A549 (cell line): ENCODE results near the gene PLEKHA6. TPM values are rescaled to one million over a fixed set of nuclear protein-coding genes. Genes with fewer than 3 reads are reported as not detected.

ENCODE experiments used
- ATAC-seq, 2 experiments: fragments of 200-7000 bp in 1 of 2; fragments of >200 bp in 1 of 2; cut with Nextera tagmentation in 1 of 2; cut with Tn5 transposase in 1 of 2; 3 replicates each; pipeline versions ENCODE4 v1.8.0 to v1.9.1; 2018 to 2020; ENCODE audit warnings: mild to moderate bottlenecking in 1 of 2, moderate library complexity in 1 of 2
- CTCF ChIA-PET: fragments of 300-600 bp; sonication (Branson Sonifier 250); formaldehyde crosslinking; extraction: SDS; loops from one replicate; lab custom pipeline; 2021; ENCODE audit warnings: antibody characterized with exemption, inconsistent platforms; lab: Yijun Ruan, JAX
- POLR2A ChIA-PET: fragments of 350-600 bp; formaldehyde crosslinking; extraction: SDS; loops from one replicate; lab custom pipeline; 2021; ENCODE audit warnings: antibody characterized with exemption, inconsistent platforms; lab: Yijun Ruan, JAX
- DNase-seq, 2 experiments: peaks; one replicate each; pipeline versions ENCODE4 v3.0.0 to v3.0.0-alpha.2; 2011 to 2016; ENCODE audit warnings: low read depth in 1 of 2, low spot score in 1 of 2
- FAIRE-seq: peaks from 2 replicates; lab custom pipeline; 2011; peaks lifted over from hg19 to GRCh38; lab: Jason Lieb, UNC
- H3K27ac ChIP-seq, 2 experiments: fragments of >200 bp; sonication (Bioruptor Twin); formaldehyde crosslinking; 3 replicates each; pipeline ENCODE4 v1.5.1; 2016 to 2017
- H3K4me1 ChIP-seq: fragments of >200 bp; sonication (Bioruptor Twin); formaldehyde crosslinking; 3 replicates; pipeline ENCODE4 v1.6.1; 2016
- H3K4me2 ChIP-seq: fragments of >200 bp; sonication (Bioruptor Twin); formaldehyde crosslinking; 3 replicates; pipeline ENCODE4 v1.6.1; 2016
- H3K4me3 ChIP-seq: fragments of >200 bp; sonication (Bioruptor Twin); formaldehyde crosslinking; 3 replicates; pipeline ENCODE4 v1.5.1; 2016
- H3K9me3 ChIP-seq: fragments of >200 bp; sonication (Bioruptor Twin); formaldehyde crosslinking; 3 replicates; pipeline ENCODE4 v1.6.1; 2016
- BCL3 ChIP-seq: fragments of >200 bp; sonication (Bioruptor Twin); formaldehyde crosslinking; IDR thresholded peaks from 3 replicates; pipeline ENCODE4 v1.6.1; 2016
- CBX2 ChIP-seq: fragments of 200-600 bp; sonication (generic); IDR thresholded peaks from 2 replicates; pipeline ENCODE4 v1.6.1; 2016; ENCODE audit warnings: low read depth, mild to moderate bottlenecking, borderline replicate concordance
- CHD4 ChIP-seq: fragments of 200-600 bp; sonication (generic); IDR thresholded peaks from 2 replicates; pipeline ENCODE4 v1.6.1; 2016; ENCODE audit warnings: antibody characterized with exemption, mild to moderate bottlenecking, borderline replicate concordance
- EHF ChIP-seq: fragments of 250-450 bp; sonication (Bioruptor Pico); IDR thresholded peaks from 2 replicates; pipeline ENCODE4 v1.5.0; 2020; ENCODE audit warnings: mild to moderate bottlenecking
- EHMT2 ChIP-seq: fragments of 200-600 bp; sonication (generic); IDR thresholded peaks from 2 replicates; pipeline ENCODE4 v1.6.1; 2016; ENCODE audit warnings: antibody characterized with exemption, low read depth, mild to moderate bottlenecking, moderate library complexity
- FOSB ChIP-seq: fragments of 250-450 bp; sonication (Bioruptor Pico); IDR thresholded peaks from 2 replicates; pipeline ENCODE4 v1.5.0; 2020; ENCODE audit warnings: mild to moderate bottlenecking, moderate library complexity
- HDAC2 ChIP-seq: fragments of 200-600 bp; sonication (generic); IDR thresholded peaks from 2 replicates; pipeline ENCODE4 v1.6.1; 2016
- HES2 ChIP-seq: fragments of >200 bp; sonication (Bioruptor Twin); formaldehyde crosslinking; IDR thresholded peaks from 2 replicates; pipeline ENCODE4 v1.6.1; 2016
- HOXB5 ChIP-seq: fragments of 250-450 bp; sonication (Bioruptor Pico); IDR thresholded peaks from 2 replicates; pipeline ENCODE4 v1.5.0; 2020; ENCODE audit warnings: mild to moderate bottlenecking, moderate library complexity
- KDM1A ChIP-seq: fragments of 200-600 bp; sonication (generic); IDR thresholded peaks from 2 replicates; pipeline ENCODE4 v1.6.1; 2016; ENCODE audit warnings: low read depth, mild to moderate bottlenecking
- MAFK ChIP-seq: fragments of 450-650 bp; IDR thresholded peaks from 2 replicates; pipeline ENCODE4 v1.6.1; 2014; ENCODE audit not compliant: partially characterized antibody
- NPAS2 ChIP-seq: fragments of 250-450 bp; sonication (Bioruptor Pico); IDR thresholded peaks from 2 replicates; pipeline ENCODE4 v1.8.0; 2022; ENCODE audit warnings: mild to moderate bottlenecking, moderate library complexity, borderline replicate concordance
- RAD21 ChIP-seq, 2 experiments: fragments of >200 bp in 1 of 2; sonication (Bioruptor Twin) in 1 of 2; formaldehyde crosslinking in 1 of 2; IDR thresholded peaks in 1 of 2; conservative IDR thresholded peaks in 1 of 2; 2 replicates in 1 of 2; 3 replicates in 1 of 2; pipeline ENCODE4 v1.6.1; 2012 to 2018; ENCODE audit warnings: inconsistent platforms in 1 of 2
- TFCP2L1 ChIP-seq: fragments of 250-450 bp; sonication (Bioruptor Pico); IDR thresholded peaks from 2 replicates; pipeline ENCODE4 v1.5.0; 2021; ENCODE audit warnings: mild to moderate bottlenecking
- USF2 ChIP-seq: fragments of 450-650 bp; IDR thresholded peaks from 2 replicates; pipeline ENCODE4 v1.6.1; 2014; ENCODE audit warnings: antibody characterized with exemption
- ZC3H11A ChIP-seq: fragments of 450-650 bp; IDR thresholded peaks from 2 replicates; pipeline ENCODE4 v1.6.1; 2014; ENCODE audit warnings: antibody characterized with exemption, mild to moderate bottlenecking
- ZNF302 ChIP-seq: fragments of 250-450 bp; sonication (Bioruptor Pico); IDR thresholded peaks from 2 replicates; pipeline ENCODE4 v1.9.0; 2021; ENCODE audit warnings: inconsistent platforms, mild to moderate bottlenecking, moderate library complexity
- ZSCAN20 ChIP-seq: fragments of 250-450 bp; sonication (Bioruptor Pico); IDR thresholded peaks from 2 replicates; pipeline ENCODE4 v1.8.0; 2022; ENCODE audit warnings: mild to moderate bottlenecking, moderate library complexity
- WGBS: methylation state at CpG from one replicate; pipeline ENCODE4 v1.1.6; 2017; ENCODE audit errors: missing lambda C conversion rate; 5-methylcytosine and 5-hydroxymethylcytosine counted together
- polyA plus RNA-seq, 4 experiments: library from polyadenylated mRNA; depleted of rRNA in 3 of 4; stranded (reverse); fragments of >200 nt; fragmentation: RNase III in 1 of 4; extraction: RNeasy Plus Mini Kit Qiagen cat#74134 plus additional on column Dnase treatment in 1 of 4; gene quantifications; 2 replicates in 3 of 4; 3 replicates in 1 of 4; pipeline ENCODE4 v1.2.3, GENCODE V29; 2011 to 2017
- TF ChIP-seq, protein P1 (sequence below): fragments of 250-450 bp; sonication (Bioruptor Pico); IDR thresholded peaks from 2 replicates; pipeline ENCODE4 v1.5.0; 2020; ENCODE audit warnings: low read depth, mild to moderate bottlenecking, moderate library complexity
- TF ChIP-seq, protein P2 (sequence below): fragments of 150-350 bp; IDR thresholded peaks from 2 replicates; pipeline ENCODE4 v1.6.1; 2014; ENCODE audit warnings: low read depth, mild to moderate bottlenecking, low read length
- TF ChIP-seq, protein P3 (sequence below): fragments of 200-600 bp; sonication (generic); IDR thresholded peaks from 2 replicates; pipeline ENCODE4 v1.6.1; 2016; ENCODE audit warnings: antibody characterized with exemption, mild to moderate bottlenecking, moderate library complexity

PLEKHA6 gene
- polyA plus RNA-seq, 2 of the 4 experiments (the other 2 are of a cell fraction) = 13.0 to 26.2 TPM

GRCh38 chr1:204194771-204195170 is 165.0 kb downstream of the PLEKHA6 start:
- Histone ChIP-seq H3K9me3 (no peaks in the 10 kb centered on the region), H3K27ac (no peak overlapping the region), H3K4me2 (no peak overlapping the region)
- CTCF ChIA-PET = interaction anchor here (0.6 to 1.9 kb wide), 3 partner anchors 12 to 32 kb away, joined by 3 to 14 read pairs (median 3); no protein-coding TSS in a partner anchor
- ATAC-seq = no peak
- no peak for FAIRE-seq
- POLR2A ChIA-PET = no interaction called here
- 83% methylated on average over 7 of the region's 7 CpGs for WGBS
- no peak for DNase-seq
- TF ChIP-seq, protein P1, sequence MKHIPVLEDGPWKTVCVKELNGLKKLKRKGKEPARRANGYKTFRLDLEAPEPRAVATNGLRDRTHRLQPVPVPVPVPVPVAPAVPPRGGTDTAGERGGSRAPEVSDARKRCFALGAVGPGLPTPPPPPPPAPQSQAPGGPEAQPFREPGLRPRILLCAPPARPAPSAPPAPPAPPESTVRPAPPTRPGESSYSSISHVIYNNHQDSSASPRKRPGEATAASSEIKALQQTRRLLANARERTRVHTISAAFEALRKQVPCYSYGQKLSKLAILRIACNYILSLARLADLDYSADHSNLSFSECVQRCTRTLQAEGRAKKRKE (CRISPR knock-in tag) = no peak
- TF ChIP-seq MAFK = no peak
- TF ChIP-seq NPAS2 = no peak
- TF ChIP-seq, all 56 proteins: peak for 0
- Histone ChIP-seq H3K4me3 (no peak overlapping the region), H3K4me1 (peaks cover 5% of the 10 kb centered on the region; the same call in 2 of the 3 replicates)

- 48% methylated on average over 2 of the region's 2 CpGs for WGBS
- POLR2A ChIA-PET = no interaction called here
These were observed 165.6 kb downstream of the PLEKHA6 start for GRCh38 chr1:204194080-204194479.

More at GRCh38 chr1:204194080-204194479, 165.6 kb downstream of the PLEKHA6 start:
- H3K4me2 ChIP-seq = no peak overlapping the region
- H3K4me1 ChIP-seq = peaks cover 5% of the 10 kb centered on the region; the same call in 2 of the 3 replicates
- no peaks in the 10 kb centered on the region for H3K9me3 ChIP-seq
- H3K4me3 ChIP-seq = no peak overlapping the region
- ATAC-seq (no peak), DNase-seq (no peak), FAIRE-seq (no peak)
- no peak for TF ChIP-seq EHF
- no peak for TF ChIP-seq RAD21 (conservative IDR thresholded peaks at IDR 0.05 in 1 of 2, IDR thresholded peaks at IDR 0.05 in 1 of 2)
- TF ChIP-seq, protein P2, sequence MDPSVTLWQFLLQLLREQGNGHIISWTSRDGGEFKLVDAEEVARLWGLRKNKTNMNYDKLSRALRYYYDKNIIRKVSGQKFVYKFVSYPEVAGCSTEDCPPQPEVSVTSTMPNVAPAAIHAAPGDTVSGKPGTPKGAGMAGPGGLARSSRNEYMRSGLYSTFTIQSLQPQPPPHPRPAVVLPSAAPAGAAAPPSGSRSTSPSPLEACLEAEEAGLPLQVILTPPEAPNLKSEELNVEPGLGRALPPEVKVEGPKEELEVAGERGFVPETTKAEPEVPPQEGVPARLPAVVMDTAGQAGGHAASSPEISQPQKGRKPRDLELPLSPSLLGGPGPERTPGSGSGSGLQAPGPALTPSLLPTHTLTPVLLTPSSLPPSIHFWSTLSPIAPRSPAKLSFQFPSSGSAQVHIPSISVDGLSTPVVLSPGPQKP = no peak
- TF ChIP-seq TFCP2L1 (CRISPR knock-in tag) = no peak
- no peak for TF ChIP-seq CBX2
- no peak for TF ChIP-seq EHMT2
- TF ChIP-seq HDAC2 = no peak
- no peak for TF ChIP-seq CHD4
- no peak for TF ChIP-seq USF2
- no peak for TF ChIP-seq HOXB5 (CRISPR knock-in tag)
- TF ChIP-seq ZNF302 (CRISPR knock-in tag) = no peak
- no peak for TF ChIP-seq ZC3H11A
- TF ChIP-seq FOSB (CRISPR knock-in tag) = no peak
- TF ChIP-seq BCL3 = no peak
- TF ChIP-seq ZSCAN20 (CRISPR knock-in tag) = no peak
- TF ChIP-seq, protein P3, sequence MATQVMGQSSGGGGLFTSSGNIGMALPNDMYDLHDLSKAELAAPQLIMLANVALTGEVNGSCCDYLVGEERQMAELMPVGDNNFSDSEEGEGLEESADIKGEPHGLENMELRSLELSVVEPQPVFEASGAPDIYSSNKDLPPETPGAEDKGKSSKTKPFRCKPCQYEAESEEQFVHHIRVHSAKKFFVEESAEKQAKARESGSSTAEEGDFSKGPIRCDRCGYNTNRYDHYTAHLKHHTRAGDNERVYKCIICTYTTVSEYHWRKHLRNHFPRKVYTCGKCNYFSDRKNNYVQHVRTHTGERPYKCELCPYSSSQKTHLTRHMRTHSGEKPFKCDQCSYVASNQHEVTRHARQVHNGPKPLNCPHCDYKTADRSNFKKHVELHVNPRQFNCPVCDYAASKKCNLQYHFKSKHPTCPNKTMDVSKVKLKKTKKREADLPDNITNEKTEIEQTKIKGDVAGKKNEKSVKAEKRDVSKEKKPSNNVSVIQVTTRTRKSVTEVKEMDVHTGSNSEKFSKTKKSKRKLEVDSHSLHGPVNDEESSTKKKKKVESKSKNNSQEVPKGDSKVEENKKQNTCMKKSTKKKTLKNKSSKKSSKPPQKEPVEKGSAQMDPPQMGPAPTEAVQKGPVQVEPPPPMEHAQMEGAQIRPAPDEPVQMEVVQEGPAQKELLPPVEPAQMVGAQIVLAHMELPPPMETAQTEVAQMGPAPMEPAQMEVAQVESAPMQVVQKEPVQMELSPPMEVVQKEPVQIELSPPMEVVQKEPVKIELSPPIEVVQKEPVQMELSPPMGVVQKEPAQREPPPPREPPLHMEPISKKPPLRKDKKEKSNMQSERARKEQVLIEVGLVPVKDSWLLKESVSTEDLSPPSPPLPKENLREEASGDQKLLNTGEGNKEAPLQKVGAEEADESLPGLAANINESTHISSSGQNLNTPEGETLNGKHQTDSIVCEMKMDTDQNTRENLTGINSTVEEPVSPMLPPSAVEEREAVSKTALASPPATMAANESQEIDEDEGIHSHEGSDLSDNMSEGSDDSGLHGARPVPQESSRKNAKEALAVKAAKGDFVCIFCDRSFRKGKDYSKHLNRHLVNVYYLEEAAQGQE = no peak
- no peak for TF ChIP-seq HES2
- TF ChIP-seq KDM1A = no peak
- CTCF ChIA-PET = interaction anchor here (0.6 to 1.9 kb wide), 5 partner anchors 10 to 253 kb away, joined by 3 to 14 read pairs (median 3); no protein-coding TSS in a partner anchor
- H3K27ac ChIP-seq = no peak overlapping the region
